Measurements from ENCODE around the gene BPIFA2. TPM values are rescaled to one million over a fixed set of nuclear protein-coding genes. Genes with fewer than 3 reads are reported as not detected.

BPIFA2 gene
- polyA plus RNA-seq, 2 of the 4 experiments (the other 2 are of a cell fraction): 0.16 TPM; not detected in 1

GRCh38 chr20:33137195-33137594, 30.8 kb upstream of the BPIFA2 start (continued):
- TF ChIP-seq ELK1 (IDR thresholded peaks at IDR 0.05; ENCODE audit: low read depth, low read length) (no peak), NFE2L2 (conservative IDR thresholded peaks at IDR 0.05; ENCODE audit: low read length) (no peak), BHLHE40 (IDR thresholded peaks at IDR 0.05; ENCODE audit: low read depth, low read length) (no peak), ESRRA (IDR thresholded peaks at IDR 0.05; ENCODE audit: borderline replicate concordance, low read length) (no peak)

DNA sequence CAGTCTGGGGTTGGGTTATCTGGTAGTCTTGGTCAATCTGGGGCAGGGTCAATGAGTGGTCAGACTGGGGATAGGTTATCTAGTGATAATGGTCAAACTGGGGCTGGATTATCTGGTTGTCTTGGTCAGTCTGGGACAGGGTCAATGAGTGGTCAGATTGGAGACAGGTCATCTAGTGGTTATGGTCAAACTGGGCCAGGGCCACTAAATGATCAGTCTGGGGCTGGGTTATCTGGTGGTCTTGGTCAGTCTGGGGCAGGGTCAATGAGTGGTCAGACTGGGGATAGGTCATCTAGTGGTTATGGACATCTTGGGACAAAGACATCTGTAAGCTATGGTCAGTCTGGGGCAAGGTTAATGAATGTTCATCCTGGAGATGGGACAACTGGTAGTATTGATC, 28.5 kb upstream of the BPIFA2 start:
- peaks cover 23% of the 10 kb centered on the region; the same call in 2 of the 3 replicates for H3K9me3 ChIP-seq
- FAIRE-seq (no peak), ATAC-seq (no peak), DNase-seq (ENCODE audit: low read depth in 1 of 2, low spot score in 1 of 2) (no peak)
- CTCF ChIA-PET: no interaction called here
- H3K4me3 ChIP-seq: no peak overlapping the region
- no peak for TF ChIP-seq NPAS2 (CRISPR knock-in tag; IDR thresholded peaks at IDR 0.05; ENCODE audit: borderline replicate concordance)
- no peak for TF ChIP-seq REST (IDR thresholded peaks at IDR 0.05)
- TF ChIP-seq HMGXB4 (CRISPR knock-in tag; IDR thresholded peaks at IDR 0.05; ENCODE audit: borderline replicate concordance): no peak
- TF ChIP-seq HOXA7 (CRISPR knock-in tag; IDR thresholded peaks at IDR 0.05): no peak
- TF ChIP-seq FOSL2 (IDR thresholded peaks at IDR 0.05): no peak
- no peak for TF ChIP-seq FOSL2 (CRISPR knock-in tag; IDR thresholded peaks at IDR 0.05)
- TF ChIP-seq PBX3 (IDR thresholded peaks at IDR 0.05): no peak
- TF ChIP-seq TP53 (CRISPR knock-in tag; IDR thresholded peaks at IDR 0.05): no peak
- no peak overlapping the region for H3K27ac ChIP-seq
- POLR2A ChIA-PET: no interaction called here
- H3K4me1 ChIP-seq: no peaks in the 10 kb centered on the region
- no peak overlapping the region for H3K4me2 ChIP-seq

- H3K4me1 ChIP-seq: no peaks in the 10 kb centered on the region
- H3K9me3 ChIP-seq: peaks cover 7% of the 10 kb centered on the region; the same call in 2 of the 3 replicates
- CTCF ChIA-PET: no interaction called here
- no peak for FAIRE-seq
- TF ChIP-seq RFX5 (IDR thresholded peaks at IDR 0.05) (no peak), PBX3 (IDR thresholded peaks at IDR 0.05) (no peak), CHD2 (IDR thresholded peaks at IDR 0.05; ENCODE audit: low read length, partially characterized antibody) (no peak), E2F6 (IDR thresholded peaks at IDR 0.05; ENCODE audit: borderline replicate concordance, low read depth) (no peak), TFCP2L1 (CRISPR knock-in tag; IDR thresholded peaks at IDR 0.05) (no peak)
- POLR2A ChIA-PET: no interaction called here
- no peak for DNase-seq (ENCODE audit: low read depth in 1 of 2, low spot score in 1 of 2)
- 20% methylated on average over 4 of the region's 5 CpGs for WGBS (ENCODE audit: missing lambda C conversion rate)
- H3K4me2 ChIP-seq: no peak overlapping the region
- H3K27ac ChIP-seq: no peak overlapping the region
- no peak for ATAC-seq
- no peak overlapping the region for H3K4me3 ChIP-seq
These were observed 22.4 kb upstream of the BPIFA2 start for GRCh38 chr20:33145521-33145920.

All from A549 (cell line).